Measurements from ENCODE around the gene MDM1.

Gene MDM1

DNA sequence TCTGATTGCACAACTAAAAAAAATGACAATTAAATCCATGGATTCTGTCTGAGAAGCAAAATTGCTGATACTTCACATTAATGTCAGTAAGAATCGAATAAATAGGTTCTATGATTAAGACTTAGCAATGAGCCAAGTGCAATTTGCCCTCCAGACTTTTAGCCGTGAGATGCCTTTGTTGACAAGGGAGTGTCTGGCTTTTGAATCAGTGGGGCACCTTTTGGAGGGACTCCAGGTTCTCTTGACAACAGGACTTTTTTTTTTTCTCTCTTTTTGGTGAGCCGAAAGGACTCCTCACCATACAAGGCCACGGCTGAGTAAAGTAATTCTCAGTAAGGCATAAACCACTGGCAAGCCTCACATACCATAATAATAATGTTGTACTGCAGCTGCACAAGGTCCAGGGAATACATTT is 4.7 kb upstream of the MDM1 start:
- Histone ChIP-seq H3K9me3 (ENCODE audit: control insufficient read depth, insufficient read depth, low read depth, low read length) (no peaks in the 10 kb centered on the region), H3K27me3 (ENCODE audit: control insufficient read depth, insufficient read depth, low read length) (peaks cover 3% of the 10 kb centered on the region; the same call in 1 of the 2 replicates), H3K4me1 (ENCODE audit: control insufficient read depth, insufficient read depth, low read length) (no peaks in the 10 kb centered on the region), H3K27ac (ENCODE audit: low read depth, low read length) (no peak overlapping the region), H3K9ac (ENCODE audit: low read length) (no peak overlapping the region), H3K4me3 (ENCODE audit: low read depth, low read length) (no peak overlapping the region), H3K36me3 (ENCODE audit: control insufficient read depth, insufficient read depth, low read length) (no peaks in the 10 kb centered on the region)

DNA sequence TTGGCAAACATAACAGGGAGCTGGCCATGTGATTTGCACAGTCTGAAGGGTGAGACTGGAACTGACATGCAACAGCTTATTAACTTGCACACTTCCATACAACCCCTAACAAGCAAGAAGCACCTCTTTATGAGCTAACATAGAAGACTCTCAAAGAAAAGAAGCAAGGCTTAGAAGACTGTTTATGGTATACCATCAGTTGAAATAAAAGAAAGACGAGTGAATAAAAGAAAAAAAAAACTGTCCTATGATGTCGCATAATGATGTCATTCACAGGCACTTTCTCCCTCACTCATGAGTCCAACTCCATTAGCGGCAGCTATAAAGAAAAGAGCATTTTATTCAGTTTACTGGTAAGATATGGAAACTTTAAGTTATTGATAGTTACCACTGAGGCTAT is 3.3 kb upstream of the MDM1 start:
- H3K9ac ChIP-seq (ENCODE audit: low read length), result no peak overlapping the region
- H3K27ac ChIP-seq (ENCODE audit: low read depth, low read length), result no peak overlapping the region
- no peaks in the 10 kb centered on the region for H3K27me3 ChIP-seq (ENCODE audit: control insufficient read depth, insufficient read depth, low read length)
- H3K4me3 ChIP-seq (ENCODE audit: low read depth, low read length), result no peak overlapping the region
- no peaks in the 10 kb centered on the region for H3K9me3 ChIP-seq (ENCODE audit: control insufficient read depth, insufficient read depth, low read depth, low read length)
- peaks cover 8% of the 10 kb centered on the region for H3K4me1 ChIP-seq (ENCODE audit: control insufficient read depth, insufficient read depth, low read length)
- H3K36me3 ChIP-seq (ENCODE audit: control insufficient read depth, insufficient read depth, low read length), result no peaks in the 10 kb centered on the region

DNA sequence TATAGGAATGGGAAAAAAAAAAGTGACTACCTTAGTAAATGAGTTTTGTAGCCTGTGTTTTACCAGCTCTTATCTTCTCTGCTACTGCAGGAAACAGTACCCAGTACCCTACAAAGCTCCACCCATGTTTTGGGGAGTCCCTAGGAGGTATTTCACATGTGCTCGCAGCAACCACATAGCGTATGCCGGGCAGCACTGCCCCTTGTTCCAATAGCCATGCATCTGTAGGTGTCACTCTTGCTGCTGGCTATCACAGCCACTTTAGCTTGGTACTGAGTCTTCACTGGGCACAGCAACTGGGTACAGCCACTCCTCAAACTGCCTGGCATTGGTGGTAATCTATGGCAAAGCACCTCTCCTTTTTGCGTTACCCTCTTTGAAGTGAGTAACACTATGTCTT is 2.0 kb upstream of the MDM1 start:
- Histone ChIP-seq H3K4me1 (ENCODE audit: control insufficient read depth, insufficient read depth, low read length) (peaks cover 16% of the 10 kb centered on the region), H3K4me3 (ENCODE audit: low read depth, low read length) (no peak overlapping the region), H3K9me3 (ENCODE audit: control insufficient read depth, insufficient read depth, low read depth, low read length) (no peaks in the 10 kb centered on the region), H3K27me3 (ENCODE audit: control insufficient read depth, insufficient read depth, low read length) (no peaks in the 10 kb centered on the region), H3K9ac (ENCODE audit: low read length) (no peak overlapping the region), H3K27ac (ENCODE audit: low read depth, low read length) (no peak overlapping the region), H3K36me3 (ENCODE audit: control insufficient read depth, insufficient read depth, low read length) (no peaks in the 10 kb centered on the region)

DNA sequence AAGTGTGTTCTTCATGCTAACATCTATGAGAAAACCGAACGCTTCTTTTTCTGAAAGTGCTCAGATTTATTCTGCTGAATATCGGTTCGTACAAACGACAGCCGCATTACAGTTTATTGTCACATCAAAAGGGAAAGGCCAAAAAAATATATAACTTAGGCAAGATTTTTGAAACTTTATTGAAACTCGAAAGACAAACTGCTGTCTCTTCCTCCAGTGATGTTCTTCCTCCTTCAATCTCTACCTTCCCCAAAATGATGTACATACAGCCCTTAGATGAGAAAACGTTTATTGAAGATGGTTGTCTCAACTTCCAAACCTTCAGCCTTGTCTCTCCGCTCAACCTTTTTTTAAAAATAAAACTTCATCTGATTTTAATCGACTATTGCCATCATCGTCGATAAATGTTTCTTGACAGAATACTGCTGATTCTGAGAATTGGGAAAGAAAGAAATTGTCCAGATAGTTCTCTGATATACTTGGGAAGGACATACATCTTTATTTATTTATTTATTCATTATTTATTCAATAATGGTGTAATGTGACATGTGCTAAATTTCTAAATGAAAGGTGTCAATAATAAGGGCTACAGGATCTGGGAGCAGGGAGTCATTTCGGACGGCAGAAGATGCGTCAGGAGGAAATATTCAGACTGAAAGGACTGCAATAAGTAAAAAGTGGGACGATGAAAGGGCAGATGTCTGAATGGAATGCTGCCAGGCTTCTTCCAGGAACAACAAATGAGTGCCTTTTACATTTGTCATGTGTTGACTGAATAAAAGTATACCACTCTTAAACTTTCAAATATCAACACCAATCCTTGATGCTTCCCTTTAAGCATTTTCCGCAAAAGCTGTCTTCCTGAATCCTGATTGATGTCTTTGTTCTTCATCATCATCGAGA is 817 bp upstream of the MDM1 start:
- Histone ChIP-seq H3K9ac (ENCODE audit: low read length) (peak overlapping the region; percentile 65), H3K36me3 (ENCODE audit: control insufficient read depth, insufficient read depth, low read length) (no peaks in the 10 kb centered on the region), H3K9me3 (ENCODE audit: control insufficient read depth, insufficient read depth, low read depth, low read length) (no peaks in the 10 kb centered on the region), H3K4me3 (ENCODE audit: low read depth, low read length) (peak overlapping the region; percentile 67), H3K27me3 (ENCODE audit: control insufficient read depth, insufficient read depth, low read length) (no peaks in the 10 kb centered on the region), H3K27ac (ENCODE audit: low read depth, low read length) (0 out of 2 replicates have a peak overlapping the region, but pooled peaks have one; percentile 9), H3K4me1 (ENCODE audit: control insufficient read depth, insufficient read depth, low read length) (peaks cover 21% of the 10 kb centered on the region)

DNA sequence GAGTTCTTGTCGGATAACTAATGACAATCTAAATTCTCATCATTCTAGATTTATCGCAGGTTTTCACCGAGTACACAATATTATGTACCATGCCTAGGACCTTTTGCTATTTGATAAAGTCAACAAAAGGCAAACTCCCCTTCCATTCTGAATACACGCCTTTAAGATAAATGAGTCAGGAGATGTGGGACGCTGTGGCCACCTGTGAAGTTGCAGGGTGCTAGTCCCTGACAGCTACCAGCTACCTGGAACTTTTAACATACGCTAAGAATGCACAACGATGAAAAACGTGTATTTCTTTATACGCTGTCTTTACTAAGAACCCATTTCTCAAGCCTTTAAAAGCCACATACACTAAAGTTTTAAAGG is 678 bp downstream of the MDM1 start:
- H3K4me1 ChIP-seq (ENCODE audit: control insufficient read depth, insufficient read depth, low read length), result peaks cover 21% of the 10 kb centered on the region
- H3K9me3 ChIP-seq (ENCODE audit: control insufficient read depth, insufficient read depth, low read depth, low read length), result no peaks in the 10 kb centered on the region
- no peaks in the 10 kb centered on the region for H3K27me3 ChIP-seq (ENCODE audit: control insufficient read depth, insufficient read depth, low read length)
- no peak overlapping the region for H3K27ac ChIP-seq (ENCODE audit: low read depth, low read length)
- H3K9ac ChIP-seq (ENCODE audit: low read length), result peak overlapping the region; percentile 70
- H3K4me3 ChIP-seq (ENCODE audit: low read depth, low read length), result peak overlapping the region; percentile 67
- H3K36me3 ChIP-seq (ENCODE audit: control insufficient read depth, insufficient read depth, low read length), result peaks cover 2% of the 10 kb centered on the region; the same call in 1 of the 2 replicates

DNA sequence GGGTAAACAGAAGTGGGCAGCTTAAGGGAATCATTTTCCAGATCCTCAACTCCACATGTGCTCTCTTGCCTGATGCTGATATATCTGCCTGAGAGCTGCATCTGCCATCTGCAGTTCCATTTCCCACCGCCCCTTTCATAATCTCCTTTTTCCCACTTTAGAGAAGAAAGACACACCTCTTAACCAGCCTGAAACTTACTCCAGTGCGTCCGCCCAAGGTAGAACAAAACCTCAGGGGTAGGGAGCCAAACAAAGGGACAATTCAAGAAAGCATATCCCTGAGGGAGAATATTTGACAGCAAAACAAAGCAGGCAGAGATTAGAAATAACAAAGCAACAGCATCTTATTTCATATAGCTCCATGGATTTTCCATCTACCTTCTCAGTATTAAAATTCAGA is 4.3 kb downstream of the MDM1 start:
- Histone ChIP-seq H3K9me3 (ENCODE audit: control insufficient read depth, insufficient read depth, low read depth, low read length) (no peaks in the 10 kb centered on the region), H3K9ac (ENCODE audit: low read length) (no peak overlapping the region), H3K27me3 (ENCODE audit: control insufficient read depth, insufficient read depth, low read length) (no peaks in the 10 kb centered on the region), H3K4me1 (ENCODE audit: control insufficient read depth, insufficient read depth, low read length) (peaks cover 21% of the 10 kb centered on the region), H3K4me3 (ENCODE audit: low read depth, low read length) (no peak overlapping the region), H3K27ac (ENCODE audit: low read depth, low read length) (no peak overlapping the region), H3K36me3 (ENCODE audit: control insufficient read depth, insufficient read depth, low read length) (peaks cover 11% of the 10 kb centered on the region; the same call in 1 of the 2 replicates)

DNA sequence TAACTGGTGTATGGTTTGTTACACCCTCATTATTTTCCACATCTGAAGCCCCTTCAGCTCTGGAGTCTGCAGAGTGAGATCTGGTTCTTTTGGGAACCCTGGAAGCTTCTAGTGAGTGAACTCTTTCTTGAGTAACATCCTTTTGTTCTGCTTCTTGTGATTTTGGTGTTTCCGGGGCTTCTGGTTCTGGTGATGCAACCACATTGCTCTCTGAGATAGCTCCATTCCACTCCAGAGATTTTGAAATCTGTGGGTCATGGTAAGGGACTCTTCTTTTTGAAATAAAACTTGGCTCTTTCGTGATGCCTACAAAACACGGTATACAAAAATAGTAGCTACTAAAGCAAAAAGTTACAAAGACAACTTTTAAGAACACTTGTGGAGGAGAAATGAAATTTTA is 5.4 kb downstream of the MDM1 start:
- H3K27me3 ChIP-seq (ENCODE audit: control insufficient read depth, insufficient read depth, low read length), result no peaks in the 10 kb centered on the region
- H3K27ac ChIP-seq (ENCODE audit: low read depth, low read length), result no peak overlapping the region
- no peak overlapping the region for H3K9ac ChIP-seq (ENCODE audit: low read length)
- H3K36me3 ChIP-seq (ENCODE audit: control insufficient read depth, insufficient read depth, low read length), result peaks cover 15% of the 10 kb centered on the region; the same call in 1 of the 2 replicates
- no peaks in the 10 kb centered on the region for H3K9me3 ChIP-seq (ENCODE audit: control insufficient read depth, insufficient read depth, low read depth, low read length)
- H3K4me1 ChIP-seq (ENCODE audit: control insufficient read depth, insufficient read depth, low read length), result peaks cover 21% of the 10 kb centered on the region
- no peak overlapping the region for H3K4me3 ChIP-seq (ENCODE audit: low read depth, low read length)

DNA sequence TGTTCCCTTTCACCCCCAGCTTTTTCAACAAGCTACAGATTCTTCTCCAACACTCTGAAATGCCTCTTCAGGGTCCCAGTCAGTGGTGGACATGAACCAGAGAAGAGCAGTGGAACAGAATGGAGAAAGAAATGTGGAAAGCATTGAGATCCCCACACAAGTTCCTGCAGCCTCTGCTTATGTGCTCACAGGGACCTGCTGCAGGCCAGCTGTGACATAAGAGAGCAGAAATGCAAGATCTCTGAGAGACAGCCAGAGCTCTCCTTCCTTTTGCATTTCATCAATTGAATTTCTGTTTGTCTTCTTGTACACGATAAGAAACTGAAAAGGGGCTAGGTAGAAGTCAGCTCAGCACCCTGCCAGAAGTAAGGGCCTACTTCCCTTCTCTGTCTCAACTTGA is 6.2 kb downstream of the MDM1 start:
- Histone ChIP-seq H3K4me3 (ENCODE audit: low read depth, low read length) (no peak overlapping the region), H3K4me1 (ENCODE audit: control insufficient read depth, insufficient read depth, low read length) (peaks cover 15% of the 10 kb centered on the region), H3K9ac (ENCODE audit: low read length) (no peak overlapping the region), H3K27ac (ENCODE audit: low read depth, low read length) (no peak overlapping the region), H3K27me3 (ENCODE audit: control insufficient read depth, insufficient read depth, low read length) (no peaks in the 10 kb centered on the region), H3K36me3 (ENCODE audit: control insufficient read depth, insufficient read depth, low read length) (peaks cover 15% of the 10 kb centered on the region; the same call in 1 of the 2 replicates), H3K9me3 (ENCODE audit: control insufficient read depth, insufficient read depth, low read depth, low read length) (no peaks in the 10 kb centered on the region)

DNA sequence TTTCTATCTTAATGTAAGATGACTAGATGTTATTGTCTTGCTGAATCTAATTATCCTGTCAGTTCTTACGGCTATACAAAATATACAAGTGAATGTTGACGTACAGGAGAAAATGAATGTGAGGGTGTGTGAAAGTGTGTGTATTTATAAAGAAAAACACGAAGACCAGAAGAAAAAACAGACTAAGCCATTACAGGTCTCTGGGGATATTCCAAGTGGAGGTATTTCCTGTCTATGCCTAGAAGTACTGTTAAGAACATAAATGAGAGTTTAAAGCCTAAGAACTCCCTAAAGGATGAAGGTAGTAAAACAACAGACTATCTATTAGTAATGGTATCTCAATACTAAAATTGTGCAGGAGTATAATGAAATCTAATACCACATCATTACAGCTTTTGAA is 7.6 kb downstream of the MDM1 start:
- no peak overlapping the region for H3K9ac ChIP-seq (ENCODE audit: low read length)
- no peaks in the 10 kb centered on the region for H3K27me3 ChIP-seq (ENCODE audit: control insufficient read depth, insufficient read depth, low read length)
- H3K9me3 ChIP-seq (ENCODE audit: control insufficient read depth, insufficient read depth, low read depth, low read length), result no peaks in the 10 kb centered on the region
- peaks cover 10% of the 10 kb centered on the region for H3K4me1 ChIP-seq (ENCODE audit: control insufficient read depth, insufficient read depth, low read length)
- no peak overlapping the region for H3K4me3 ChIP-seq (ENCODE audit: low read depth, low read length)
- H3K27ac ChIP-seq (ENCODE audit: low read depth, low read length), result no peak overlapping the region
- H3K36me3 ChIP-seq (ENCODE audit: control insufficient read depth, insufficient read depth, low read length), result peaks cover 15% of the 10 kb centered on the region; the same call in 1 of the 2 replicates

DNA sequence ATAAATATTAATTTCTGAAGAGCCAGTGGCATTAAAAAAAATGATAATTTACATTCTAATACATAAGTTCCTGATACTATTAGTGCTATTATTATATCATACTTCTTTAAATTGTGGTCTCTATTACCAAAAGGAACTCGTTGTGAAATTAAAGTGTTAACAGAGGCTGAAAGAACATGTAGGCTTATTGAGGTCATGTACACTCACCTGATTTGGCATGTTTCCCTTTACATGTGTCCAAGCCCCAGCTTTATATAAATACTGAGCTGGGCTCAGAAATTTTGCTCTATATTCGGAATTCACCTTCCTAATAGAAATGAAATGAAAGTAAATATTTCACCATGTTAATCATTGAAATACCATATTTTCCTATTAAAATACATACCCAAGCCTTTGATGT is 11.0 kb downstream of the MDM1 start:
- H3K36me3 ChIP-seq (ENCODE audit: control insufficient read depth, insufficient read depth, low read length), result peaks cover 12% of the 10 kb centered on the region; the same call in 1 of the 2 replicates
- H3K4me3 ChIP-seq (ENCODE audit: low read depth, low read length), result no peak overlapping the region
- H3K9ac ChIP-seq (ENCODE audit: low read length), result no peak overlapping the region
- H3K27me3 ChIP-seq (ENCODE audit: control insufficient read depth, insufficient read depth, low read length), result no peaks in the 10 kb centered on the region
- H3K9me3 ChIP-seq (ENCODE audit: control insufficient read depth, insufficient read depth, low read depth, low read length), result no peaks in the 10 kb centered on the region
- no peaks in the 10 kb centered on the region; the same call in 1 of the 2 replicates for H3K4me1 ChIP-seq (ENCODE audit: control insufficient read depth, insufficient read depth, low read length)
- H3K27ac ChIP-seq (ENCODE audit: low read depth, low read length), result no peak overlapping the region

DNA sequence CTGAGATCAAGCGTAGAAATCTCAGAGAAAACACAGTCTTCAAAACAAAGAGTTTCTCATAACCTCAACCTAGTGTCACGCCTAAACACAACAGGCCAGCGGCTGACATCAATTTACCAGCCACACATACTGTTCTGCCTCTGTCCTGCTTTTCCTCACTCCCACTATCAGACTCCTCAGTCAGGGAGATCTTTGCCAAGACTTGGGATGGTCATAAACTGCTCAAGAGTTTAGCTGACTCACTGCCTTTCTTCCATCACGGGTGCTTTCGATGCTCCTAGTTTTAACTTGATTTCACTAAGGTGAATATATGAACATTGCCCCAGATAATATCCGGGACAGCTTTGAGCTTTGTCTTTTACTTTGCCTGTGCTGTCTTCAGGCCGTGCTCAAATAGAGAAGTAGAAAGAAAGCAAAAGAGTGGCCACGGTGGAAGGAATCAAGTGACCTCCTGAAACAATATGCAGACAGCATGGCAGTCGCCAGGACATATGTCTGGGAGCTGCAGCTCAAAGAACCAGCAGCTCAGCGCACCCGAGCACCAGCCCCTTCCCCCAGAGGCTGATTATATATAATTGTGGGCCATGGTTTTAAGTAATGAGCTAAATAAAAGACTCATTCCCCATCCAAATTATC is 12.1 kb downstream of the MDM1 start:
- no peaks in the 10 kb centered on the region for H3K27me3 ChIP-seq (ENCODE audit: control insufficient read depth, insufficient read depth, low read length)
- peaks cover 8% of the 10 kb centered on the region; the same call in 1 of the 2 replicates for H3K36me3 ChIP-seq (ENCODE audit: control insufficient read depth, insufficient read depth, low read length)
- H3K9me3 ChIP-seq (ENCODE audit: control insufficient read depth, insufficient read depth, low read depth, low read length), result no peaks in the 10 kb centered on the region
- H3K9ac ChIP-seq (ENCODE audit: low read length), result no peak overlapping the region
- no peak overlapping the region for H3K4me3 ChIP-seq (ENCODE audit: low read depth, low read length)
- H3K27ac ChIP-seq (ENCODE audit: low read depth, low read length), result no peak overlapping the region; the same call in 1 of the 2 replicates
- H3K4me1 ChIP-seq (ENCODE audit: control insufficient read depth, insufficient read depth, low read length), result no peaks in the 10 kb centered on the region; the same call in 1 of the 2 replicates
